ENCODE data around the gene SPRR3. TPM values are rescaled to one million over a fixed set of nuclear protein-coding genes. Genes with fewer than 3 reads are reported as not detected.

The SPRR3 gene
- total and polyA plus RNA-seq, 2 experiments from 2014 or later, result not detected

GRCh38 chr1:152996633-152997400 lies 4.7 kb upstream of the SPRR3 start:
- Histone ChIP-seq H3K27ac (no peak overlapping the region), H3K79me2 (ENCODE audit: insufficient read depth) (no peaks in the 10 kb centered on the region), H2AFZ (no peak overlapping the region), H3K36me3 (ENCODE audit: low read depth) (no peaks in the 10 kb centered on the region), H3K4me2 (ENCODE audit: unreplicated experiment) (no peak overlapping the region), H3K9me3 (ENCODE audit: low read depth) (no peaks in the 10 kb centered on the region), H3K4me1 (ENCODE audit: insufficient read depth) (no peaks in the 10 kb centered on the region), H3K27me3 (replicated peaks; ENCODE audit: insufficient read depth) (peaks cover 2% of the 10 kb centered on the region), H3F3A (ENCODE audit: insufficient read depth) (no peaks in the 10 kb centered on the region), H3K9me2 (ENCODE audit: insufficient read depth) (no peaks in the 10 kb centered on the region), H3K9ac (no peak overlapping the region), H3K4me3 (no peak overlapping the region), H4K20me1 (ENCODE audit: insufficient read depth) (no peaks in the 10 kb centered on the region)
- 9 to 13% methylated on average over 5 of the region's 5 CpGs for WGBS, 2 experiments (ENCODE audit: low coverage in 1 of 2, low lambda C conversion rate in 2 of 2, missing lambda C conversion rate in 2 of 2)
- DNase-seq, result no peak
- in situ Hi-C loops (cut with MboI), result no loop called here
- no peak for TF ChIP-seq EZH2 (IDR thresholded peaks at IDR 0.05; ENCODE audit: insufficient read depth, poor library complexity, severe bottlenecking)
- TF ChIP-seq EZH2phosphoT487 (IDR thresholded peaks at IDR 0.05; ENCODE audit: insufficient read depth, low read depth), result no peak

GRCh38 chr1:152997901-152998300 lies 3.6 kb upstream of the SPRR3 start:
- H3K4me1 ChIP-seq (ENCODE audit: insufficient read depth), result no peaks in the 10 kb centered on the region
- no peak overlapping the region for H3K4me3 ChIP-seq
- TF ChIP-seq EZH2 (IDR thresholded peaks at IDR 0.05; ENCODE audit: insufficient read depth, poor library complexity, severe bottlenecking), result no peak
- TF ChIP-seq EZH2phosphoT487 (IDR thresholded peaks at IDR 0.05; ENCODE audit: insufficient read depth, low read depth), result no peak
- H3K36me3 ChIP-seq (ENCODE audit: low read depth), result no peaks in the 10 kb centered on the region
- no peaks in the 10 kb centered on the region for H4K20me1 ChIP-seq (ENCODE audit: insufficient read depth)
- H3K9me3 ChIP-seq (ENCODE audit: low read depth), result no peaks in the 10 kb centered on the region
- H3K79me2 ChIP-seq (ENCODE audit: insufficient read depth), result no peaks in the 10 kb centered on the region
- H3F3A ChIP-seq (ENCODE audit: insufficient read depth), result no peaks in the 10 kb centered on the region
- WGBS, 2 experiments (ENCODE audit: low coverage in 1 of 2, low lambda C conversion rate in 2 of 2, missing lambda C conversion rate in 2 of 2), result 9 to 18% methylated on average over 7 of the region's 7 CpGs
- no peaks in the 10 kb centered on the region for H3K9me2 ChIP-seq (ENCODE audit: insufficient read depth)
- no peak overlapping the region for H2AFZ ChIP-seq
- no peak for DNase-seq
- H3K9ac ChIP-seq, result no peak overlapping the region
- no peak overlapping the region for H3K4me2 ChIP-seq (ENCODE audit: unreplicated experiment)
- H3K27ac ChIP-seq, result no peak overlapping the region
- H3K27me3 ChIP-seq (replicated peaks; ENCODE audit: insufficient read depth), result peaks cover 2% of the 10 kb centered on the region
- in situ Hi-C loops (cut with MboI), result no loop called here

- WGBS, 2 experiments (ENCODE audit: low coverage in 1 of 2, low lambda C conversion rate in 2 of 2, missing lambda C conversion rate in 2 of 2), result 37 to 46% methylated on average over 4 of the region's 4 CpGs
- H3K4me3 ChIP-seq, result no peak overlapping the region
- no peaks in the 10 kb centered on the region for H3K9me3 ChIP-seq (ENCODE audit: low read depth)
- H3K4me2 ChIP-seq (ENCODE audit: unreplicated experiment), result no peak overlapping the region
- no peak for TF ChIP-seq EZH2phosphoT487 (IDR thresholded peaks at IDR 0.05; ENCODE audit: insufficient read depth, low read depth)
- no peak for TF ChIP-seq EZH2 (IDR thresholded peaks at IDR 0.05; ENCODE audit: insufficient read depth, poor library complexity, severe bottlenecking)
- no peak overlapping the region for H3K27ac ChIP-seq
- no peaks in the 10 kb centered on the region for H3K9me2 ChIP-seq (ENCODE audit: insufficient read depth)
- H3F3A ChIP-seq (ENCODE audit: insufficient read depth), result no peaks in the 10 kb centered on the region
- in situ Hi-C loops (cut with MboI), result no loop called here
- H3K27me3 ChIP-seq (replicated peaks; ENCODE audit: insufficient read depth), result peaks cover 2% of the 10 kb centered on the region
- H3K9ac ChIP-seq, result no peak overlapping the region
- H3K4me1 ChIP-seq (ENCODE audit: insufficient read depth), result no peaks in the 10 kb centered on the region
- H2AFZ ChIP-seq, result no peak overlapping the region
- no peak for DNase-seq
- H3K36me3 ChIP-seq (ENCODE audit: low read depth), result no peaks in the 10 kb centered on the region
- no peaks in the 10 kb centered on the region for H3K79me2 ChIP-seq (ENCODE audit: insufficient read depth)
- no peaks in the 10 kb centered on the region for H4K20me1 ChIP-seq (ENCODE audit: insufficient read depth)
These were observed 3.1 kb upstream of the SPRR3 start for GRCh38 chr1:152998476-152998875.

GRCh38 chr1:152999818-153000217 lies 1.7 kb upstream of the SPRR3 start:
- no peaks in the 10 kb centered on the region for H3K9me2 ChIP-seq (ENCODE audit: insufficient read depth)
- peaks cover 2% of the 10 kb centered on the region for H3K27me3 ChIP-seq (replicated peaks; ENCODE audit: insufficient read depth)
- no peaks in the 10 kb centered on the region for H3F3A ChIP-seq (ENCODE audit: insufficient read depth)
- H3K79me2 ChIP-seq (ENCODE audit: insufficient read depth), result no peaks in the 10 kb centered on the region
- no peak overlapping the region for H2AFZ ChIP-seq
- in situ Hi-C loops (cut with MboI), result no loop called here
- 27 to 30% methylated on average over 6 of the region's 6 CpGs for WGBS, 2 experiments (ENCODE audit: low coverage in 1 of 2, low lambda C conversion rate in 2 of 2, missing lambda C conversion rate in 2 of 2)
- no peak overlapping the region for H3K4me2 ChIP-seq (ENCODE audit: unreplicated experiment)
- TF ChIP-seq EZH2 (IDR thresholded peaks at IDR 0.05; ENCODE audit: insufficient read depth, poor library complexity, severe bottlenecking), result no peak
- TF ChIP-seq EZH2phosphoT487 (IDR thresholded peaks at IDR 0.05; ENCODE audit: insufficient read depth, low read depth), result no peak
- H3K27ac ChIP-seq, result no peak overlapping the region
- H3K36me3 ChIP-seq (ENCODE audit: low read depth), result no peaks in the 10 kb centered on the region
- no peak for DNase-seq
- no peaks in the 10 kb centered on the region for H3K4me1 ChIP-seq (ENCODE audit: insufficient read depth)
- no peak overlapping the region for H3K4me3 ChIP-seq
- no peaks in the 10 kb centered on the region for H4K20me1 ChIP-seq (ENCODE audit: insufficient read depth)
- no peaks in the 10 kb centered on the region for H3K9me3 ChIP-seq (ENCODE audit: low read depth)
- no peak overlapping the region for H3K9ac ChIP-seq

All from GM23248 (cell line).